Stimulated activated CD4-positive, alpha-beta T cell treated with anti-CD3 and anti-CD28 coated beads, Interleukin-4, amount 100 ng/mL, for 4 hours (primary cell): Measurements from ENCODE around the gene RGS12.

Experiments used
- DNase-seq, 2 experiments: peaks; one replicate each; pipeline ENCODE4 v3.0.0-alpha.2; 2020

Gene RGS12

DNA sequence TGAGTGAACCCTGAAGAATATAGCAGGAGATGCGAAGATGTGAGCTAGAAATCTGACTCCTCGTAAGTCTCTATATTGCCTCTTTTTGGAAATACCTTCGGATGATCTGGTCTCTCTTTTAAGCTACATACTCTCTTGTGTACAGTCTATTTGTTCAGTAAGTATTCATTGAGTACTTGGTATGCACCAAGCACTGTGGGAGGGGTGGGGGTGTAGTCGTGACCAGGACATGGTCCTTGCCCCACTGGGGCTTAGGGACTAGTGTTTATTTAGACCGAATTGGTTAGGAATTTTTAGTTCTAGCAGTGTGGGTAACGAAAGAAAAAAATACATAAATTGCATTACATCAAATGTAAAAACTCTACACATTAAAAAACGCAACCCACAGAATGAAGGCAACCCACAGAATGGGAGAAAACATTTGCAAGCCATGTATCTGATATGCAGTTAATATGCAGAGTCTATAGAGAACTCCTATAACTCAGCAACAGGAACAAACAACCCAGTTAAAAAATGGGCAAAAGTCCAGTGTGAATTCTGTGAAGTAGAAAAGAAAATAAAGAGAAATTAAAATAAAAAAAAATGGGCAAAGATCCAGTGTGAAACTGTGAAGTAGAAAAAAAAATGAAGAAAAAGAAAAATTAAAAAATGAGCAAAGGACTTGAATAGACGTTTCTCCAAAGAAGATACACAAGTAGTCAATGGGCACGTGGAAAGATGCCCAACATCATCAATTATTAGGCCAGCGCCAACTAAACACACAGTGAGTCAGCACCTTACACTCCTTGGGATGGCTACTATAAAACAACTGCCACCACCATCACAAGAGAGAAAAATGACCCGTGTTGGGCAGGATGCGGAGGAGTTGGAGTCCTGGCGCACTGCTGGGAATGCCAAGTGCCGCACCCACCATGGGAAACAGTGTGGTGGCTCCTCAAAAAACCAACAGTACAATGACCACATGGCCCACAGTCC is 43.8 kb downstream of the RGS12 start:
- DNase-seq: no peak

DNA sequence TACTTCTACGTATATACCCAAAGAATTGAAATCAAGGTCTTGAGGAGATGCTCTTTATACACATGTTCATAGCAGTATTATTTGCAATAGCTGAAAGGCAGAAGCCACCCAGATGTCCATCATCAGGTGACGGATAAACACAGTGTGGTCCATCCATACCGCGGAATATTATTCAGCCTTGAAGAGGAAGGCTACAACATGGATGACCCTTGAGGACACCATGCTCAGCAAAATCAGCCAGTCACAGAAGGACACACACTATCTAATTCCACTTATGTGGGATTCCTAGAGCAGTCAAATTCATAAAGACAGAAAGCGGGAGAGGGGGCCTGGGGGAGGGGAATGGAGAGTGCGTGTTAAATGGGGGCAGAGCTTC is 44.5 kb downstream of the RGS12 start:
- no peak for DNase-seq

DNA sequence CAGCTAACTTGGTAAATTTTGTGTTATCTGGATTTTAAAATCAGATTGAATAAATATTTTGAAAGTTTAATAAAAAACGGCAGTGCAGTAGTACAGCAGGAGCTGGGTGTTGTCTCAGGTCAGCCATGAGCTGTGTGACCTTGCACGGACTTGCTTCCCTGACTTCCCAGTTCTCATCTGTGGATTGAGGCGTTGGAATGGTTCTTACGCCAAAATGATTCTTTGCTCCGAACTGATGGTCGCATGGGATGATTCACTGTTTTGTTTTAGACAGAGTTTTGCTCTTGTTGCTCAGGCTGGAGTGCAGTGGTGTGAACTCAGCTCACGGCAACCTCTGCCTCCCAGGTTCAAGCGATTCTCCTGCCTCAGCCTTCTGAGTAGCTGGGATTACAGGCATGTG is 45.0 kb downstream of the RGS12 start:
- no peak for DNase-seq

DNA sequence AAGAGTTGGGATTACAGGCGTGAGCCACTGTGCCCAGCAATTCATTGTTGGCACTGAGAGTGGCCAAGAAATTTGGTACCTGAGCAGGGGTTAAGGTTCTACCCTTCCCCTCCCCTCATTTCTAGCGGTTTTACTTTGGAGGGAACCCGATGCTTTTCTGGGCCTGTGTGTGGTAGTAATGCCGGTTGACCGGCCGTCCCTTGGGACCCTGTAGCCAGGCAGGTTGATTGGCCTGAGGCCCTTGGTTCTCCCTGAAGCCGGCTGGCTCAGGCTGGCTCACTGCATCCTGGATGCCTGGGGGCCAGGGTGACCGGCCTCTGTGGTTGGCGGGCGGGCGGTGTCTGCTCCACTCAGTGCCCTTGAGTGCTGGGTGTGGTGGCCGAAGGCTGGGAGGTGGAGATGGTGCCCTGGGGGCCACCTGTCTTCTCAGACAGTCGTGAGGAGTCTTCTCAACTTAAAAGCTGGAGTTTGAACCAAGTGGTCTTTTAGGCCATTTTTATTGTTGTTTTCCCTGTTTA is 45.6 kb downstream of the RGS12 start:
- no peak for DNase-seq

DNA sequence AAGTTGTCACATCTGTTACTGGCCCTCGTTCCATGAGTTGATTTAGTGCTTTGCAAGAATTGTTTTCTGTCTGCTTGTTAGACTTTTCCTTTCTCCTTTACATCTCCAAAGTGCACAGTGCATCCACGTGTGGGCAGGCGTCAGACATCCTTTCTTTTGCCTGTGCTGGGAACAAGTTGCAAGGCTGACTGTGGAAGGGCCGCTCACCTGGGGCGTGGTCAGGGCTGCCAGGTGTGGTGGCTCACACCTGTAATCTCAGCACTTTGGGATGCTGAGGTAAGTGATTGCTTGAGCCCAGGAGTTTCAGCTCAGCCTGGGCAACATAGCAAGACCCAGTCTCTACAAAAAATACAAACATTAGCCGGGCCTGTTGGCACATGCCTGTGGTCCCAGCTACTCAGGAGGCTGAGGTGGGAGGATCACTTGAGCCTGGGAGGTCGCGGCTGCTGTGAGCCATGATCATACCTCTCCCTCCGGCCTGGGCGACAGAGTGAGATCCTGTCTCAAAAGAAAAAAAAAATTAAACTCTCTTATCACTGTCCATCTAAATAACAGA is 46.2 kb downstream of the RGS12 start:
- DNase-seq: no peak

DNA sequence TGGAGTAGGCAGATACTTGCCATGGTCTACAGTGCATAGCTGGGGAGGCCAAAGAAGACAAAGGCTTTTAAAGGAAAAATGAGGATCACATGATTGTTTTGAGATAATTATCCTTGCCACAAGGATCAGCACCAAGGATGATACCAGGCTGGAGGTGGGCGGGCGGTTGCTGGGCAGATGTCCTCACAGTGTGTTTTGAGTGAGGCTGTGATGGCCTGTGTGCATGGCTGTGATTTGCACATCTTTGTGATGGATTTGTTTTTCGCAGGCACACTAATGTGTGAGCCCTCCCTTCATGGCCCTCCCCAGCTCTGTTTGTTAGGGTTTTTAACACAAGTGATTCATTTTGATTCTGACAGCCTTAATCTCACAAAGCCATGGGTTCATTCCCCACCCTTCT is 46.8 kb downstream of the RGS12 start:
- DNase-seq: no peak

DNA sequence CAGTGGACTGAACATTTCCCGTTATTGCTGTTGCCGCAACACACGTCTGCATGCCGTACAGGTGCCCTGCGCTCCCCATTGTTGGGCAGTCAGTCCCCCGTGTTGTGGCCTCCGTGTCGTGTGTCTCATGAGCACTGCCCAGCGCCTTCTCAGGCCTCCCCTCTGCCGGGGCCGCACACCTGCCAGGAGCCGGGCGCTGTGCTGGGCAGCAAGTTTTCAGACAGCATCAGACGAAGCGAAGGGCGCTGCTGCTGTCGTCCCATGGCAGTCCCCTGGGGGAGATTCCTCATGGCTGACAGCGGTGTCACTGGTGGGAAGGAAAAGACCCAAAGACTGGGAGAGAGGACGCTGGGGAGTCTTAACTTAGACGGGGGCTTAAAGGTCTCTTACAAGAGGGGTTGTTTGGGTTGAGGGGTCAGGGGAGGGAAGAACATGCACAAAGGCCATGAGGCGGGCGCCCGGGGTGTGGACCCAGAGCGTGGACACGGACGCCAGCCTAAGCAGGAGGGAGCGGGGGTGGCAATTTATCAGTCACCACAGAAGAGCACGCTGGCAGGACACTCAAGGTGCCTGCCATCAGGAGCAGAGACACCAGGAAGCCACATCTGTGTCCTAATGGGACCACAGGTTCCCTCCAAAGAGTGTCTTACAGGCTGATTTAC is 47.3 kb downstream of the RGS12 start:
- no peak for DNase-seq

DNA sequence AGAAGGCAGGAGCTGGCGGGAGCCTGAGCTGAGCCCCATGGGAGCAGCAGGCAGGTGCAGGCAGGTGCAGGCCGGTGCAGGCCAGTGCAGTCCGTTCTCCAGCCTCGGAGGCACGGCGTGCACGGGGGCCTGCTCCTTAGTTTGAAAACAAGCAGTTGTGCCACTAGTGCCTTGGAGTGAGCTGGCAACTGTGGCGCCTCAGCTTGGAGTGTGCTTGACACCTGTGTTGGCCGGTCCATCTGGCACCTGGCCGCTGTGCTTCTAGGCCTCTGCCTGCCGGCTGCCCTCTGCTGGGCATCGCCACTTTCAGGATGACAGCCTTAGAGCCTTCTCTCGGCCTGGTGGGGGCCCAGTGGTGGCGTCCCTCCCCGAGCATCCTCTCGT is 47.9 kb downstream of the RGS12 start:
- no peak for DNase-seq

DNA sequence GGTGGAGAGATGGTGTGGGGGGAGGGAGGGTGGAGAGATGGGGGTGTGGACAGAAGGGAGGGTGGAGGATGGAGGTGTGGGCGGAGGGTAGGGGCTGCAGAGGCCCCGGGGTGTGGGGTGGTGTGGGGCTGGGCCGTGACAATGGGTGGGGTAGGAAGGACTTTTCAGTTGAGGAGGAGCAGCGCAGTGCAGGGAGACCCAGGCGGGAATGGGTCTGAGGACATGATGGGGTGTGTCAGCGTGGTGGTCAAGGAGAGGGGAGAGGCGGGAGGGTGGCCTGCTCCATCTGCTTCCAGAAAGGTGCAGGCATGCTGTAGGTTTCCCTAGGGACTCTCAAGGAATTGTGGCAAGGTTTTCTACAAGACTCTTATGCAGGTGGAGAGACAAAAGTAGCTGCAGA is 48.9 kb downstream of the RGS12 start:
- no peak for DNase-seq

DNA sequence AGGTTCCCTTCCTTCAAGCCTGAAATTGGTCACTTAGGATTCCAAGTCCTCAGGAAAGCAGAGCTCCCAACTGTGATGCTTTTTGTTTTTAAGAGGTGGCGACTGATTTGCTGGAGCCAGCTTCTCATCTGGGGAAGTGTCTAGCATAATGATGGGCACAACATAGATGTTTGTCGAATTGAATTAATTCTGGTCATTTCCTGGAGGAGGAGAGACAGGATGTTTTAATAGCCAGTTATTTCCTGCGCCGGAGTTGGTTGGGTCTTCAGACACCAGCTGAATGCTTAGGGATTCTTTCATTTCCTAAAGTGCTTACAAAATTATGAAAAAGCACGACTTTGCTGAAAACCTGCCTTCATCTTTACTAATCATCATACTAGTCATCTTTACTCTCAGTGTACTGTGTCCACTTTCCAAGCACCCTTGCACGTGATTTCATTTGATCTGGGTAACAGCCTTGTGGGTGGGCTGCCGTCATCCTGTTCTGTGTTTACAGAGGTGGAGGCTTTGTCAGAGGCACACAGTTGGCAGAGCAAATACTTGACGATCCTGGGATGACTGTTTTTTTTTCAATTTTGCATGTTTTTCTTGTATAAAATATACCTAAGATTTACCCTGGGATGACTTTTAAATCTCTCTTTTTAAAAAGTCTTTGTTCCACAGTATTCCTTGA is 49.5 kb downstream of the RGS12 start:
- DNase-seq: no peak
